ENCODE data around the gene GRP.
"Not testable (repeated sequence)": the region's sequence is repeated elsewhere in the genome, so short reads cannot be mapped to it uniquely, and the experiment has no call there.

GRP gene

DNA sequence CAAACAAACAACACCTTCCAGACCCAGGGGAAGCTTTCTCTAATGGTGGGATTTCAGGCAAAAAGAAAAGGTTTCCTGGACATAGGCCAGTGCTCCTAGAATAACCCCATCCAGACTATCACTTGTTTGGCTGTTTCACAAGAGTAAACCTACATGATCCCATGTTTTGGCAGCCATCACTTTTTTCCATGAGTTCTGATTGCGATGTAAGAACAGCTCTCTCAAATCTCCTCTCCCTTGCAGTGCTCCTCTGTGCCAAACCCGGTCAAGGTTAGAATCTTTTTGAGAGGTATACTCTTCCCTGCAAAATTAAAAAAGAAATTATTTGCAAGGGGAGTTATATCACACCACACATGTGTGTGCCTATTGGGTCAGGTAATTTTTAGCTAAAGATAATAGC is 11.9 kb downstream of the GRP start:
- H3K27ac ChIP-seq (ENCODE audit: low read depth, low read length), result no peak overlapping the region

DNA sequence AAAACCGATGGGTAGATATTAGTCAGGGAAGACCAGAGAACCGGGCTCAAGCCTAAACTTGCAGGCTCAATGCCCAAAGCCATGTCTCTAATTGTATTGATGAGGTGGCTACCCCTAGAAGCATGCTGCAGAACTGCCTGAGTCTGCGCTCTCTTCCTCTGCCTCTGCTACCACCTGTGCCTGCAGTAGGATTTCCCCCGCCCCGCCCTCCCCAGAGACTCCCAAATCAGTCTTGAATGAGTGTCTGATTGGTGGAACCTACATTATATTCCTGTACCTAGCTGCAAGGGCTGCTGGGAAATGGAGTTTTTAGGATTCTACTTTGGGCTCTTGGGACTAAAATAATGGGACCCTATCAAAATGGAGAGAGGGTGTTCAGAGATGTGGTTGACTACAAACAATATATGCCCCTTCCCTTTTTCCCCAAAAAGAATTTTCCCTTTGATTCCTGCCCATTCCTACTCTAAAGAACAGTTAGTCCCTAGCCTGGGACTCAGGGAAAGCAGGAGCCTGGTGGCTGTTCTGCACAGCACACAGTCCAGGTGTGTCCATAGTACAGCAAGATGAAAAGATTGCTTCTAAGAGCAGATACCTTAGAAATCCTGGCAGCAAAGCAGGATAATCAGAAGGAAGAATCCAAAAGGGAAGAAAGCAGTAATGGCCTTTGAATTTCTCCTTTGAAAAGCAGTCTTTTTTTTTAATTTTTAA is 12.5 kb downstream of the GRP start:
- H3K27me3 ChIP-seq (ENCODE audit: control insufficient read depth, insufficient read depth, low read length), result no peaks in the 10 kb centered on the region
- H3K36me3 ChIP-seq (ENCODE audit: control insufficient read depth, insufficient read depth, low read length), result no peaks in the 10 kb centered on the region
- H3K4me3 ChIP-seq (ENCODE audit: low read length), result no peak overlapping the region
- no peak overlapping the region for H3K27ac ChIP-seq (ENCODE audit: low read depth, low read length)
- H3K9ac ChIP-seq (ENCODE audit: low read length), result no peak overlapping the region
- H3K4me1 ChIP-seq (ENCODE audit: control insufficient read depth, insufficient read depth, low read length), result no peaks in the 10 kb centered on the region

More for the DNA sequence above, 11.9 kb downstream of the GRP start:
- Histone ChIP-seq H3K27me3 (ENCODE audit: control insufficient read depth, insufficient read depth, low read length) (no peaks in the 10 kb centered on the region), H3K4me3 (ENCODE audit: low read length) (no peak overlapping the region), H3K9ac (ENCODE audit: low read length) (no peak overlapping the region), H3K36me3 (ENCODE audit: control insufficient read depth, insufficient read depth, low read length) (no peaks in the 10 kb centered on the region), H3K4me1 (ENCODE audit: control insufficient read depth, insufficient read depth, low read length) (no peaks in the 10 kb centered on the region)

DNA sequence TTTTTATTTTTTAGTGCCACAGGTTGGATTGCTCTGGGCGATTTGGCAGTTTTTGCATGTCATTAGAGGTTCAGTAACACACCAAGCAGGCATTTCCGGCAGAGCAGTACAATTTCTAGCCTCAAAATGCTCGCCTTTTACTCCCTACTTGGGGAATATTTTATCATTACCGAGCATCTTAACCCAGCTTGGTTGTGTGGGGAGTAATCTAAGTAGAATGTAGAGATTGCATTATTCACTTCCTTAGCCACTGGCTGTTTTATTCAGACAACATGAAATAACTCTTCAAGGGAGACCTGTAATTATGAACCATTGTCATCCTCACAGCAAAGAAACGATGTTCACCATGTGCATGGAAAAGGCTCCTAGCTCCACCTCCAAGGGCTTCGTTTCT is 13.1 kb downstream of the GRP start:
- H3K27me3 ChIP-seq (ENCODE audit: control insufficient read depth, insufficient read depth, low read length), result no peaks in the 10 kb centered on the region
- no peak overlapping the region for H3K27ac ChIP-seq (ENCODE audit: low read depth, low read length)
- H3K4me1 ChIP-seq (ENCODE audit: control insufficient read depth, insufficient read depth, low read length), result no peaks in the 10 kb centered on the region
- H3K4me3 ChIP-seq (ENCODE audit: low read length), result no peak overlapping the region
- no peak overlapping the region for H3K9ac ChIP-seq (ENCODE audit: low read length)
- H3K36me3 ChIP-seq (ENCODE audit: control insufficient read depth, insufficient read depth, low read length), result no peaks in the 10 kb centered on the region

- Histone ChIP-seq H3K36me3 (ENCODE audit: control insufficient read depth, insufficient read depth, low read length) (no peaks in the 10 kb centered on the region), H3K9ac (ENCODE audit: low read length) (no peak overlapping the region), H3K4me1 (ENCODE audit: control insufficient read depth, insufficient read depth, low read length) (no peaks in the 10 kb centered on the region), H3K27ac (ENCODE audit: low read depth, low read length) (no peak overlapping the region), H3K27me3 (ENCODE audit: control insufficient read depth, insufficient read depth, low read length) (no peaks in the 10 kb centered on the region), H3K4me3 (ENCODE audit: low read length) (no peak overlapping the region)
Observed at GRCh38 chr18:59238385-59238784, 18.4 kb downstream of the GRP start.

DNA sequence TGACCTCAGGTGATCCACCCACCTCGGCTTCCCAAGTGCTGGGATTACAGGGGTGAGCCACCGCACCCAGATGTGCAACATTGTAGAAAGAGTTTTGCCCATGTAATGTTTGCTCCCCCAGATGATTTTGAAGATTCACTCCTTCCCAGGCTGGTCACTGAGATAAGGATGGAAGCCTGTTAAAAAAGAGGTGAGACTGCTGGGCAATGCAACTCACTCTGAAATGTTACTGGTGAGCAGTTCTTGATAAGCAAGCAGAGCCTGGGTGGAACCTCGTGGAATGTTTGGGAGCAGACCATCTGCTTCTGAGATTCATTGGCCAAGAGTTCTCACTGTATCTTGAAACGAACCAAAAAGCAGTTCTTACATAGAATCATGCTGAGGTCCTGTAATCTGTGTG is 19.7 kb downstream of the GRP start:
- H3K36me3 ChIP-seq (ENCODE audit: control insufficient read depth, insufficient read depth, low read length), result no peaks in the 10 kb centered on the region
- no peaks in the 10 kb centered on the region for H3K27me3 ChIP-seq (ENCODE audit: control insufficient read depth, insufficient read depth, low read length)
- no peak overlapping the region for H3K4me3 ChIP-seq (ENCODE audit: low read length)
- no peaks in the 10 kb centered on the region for H3K4me1 ChIP-seq (ENCODE audit: control insufficient read depth, insufficient read depth, low read length)
- H3K27ac ChIP-seq (ENCODE audit: low read depth, low read length), result no peak overlapping the region
- H3K9ac ChIP-seq (ENCODE audit: low read length), result no peak overlapping the region

DNA sequence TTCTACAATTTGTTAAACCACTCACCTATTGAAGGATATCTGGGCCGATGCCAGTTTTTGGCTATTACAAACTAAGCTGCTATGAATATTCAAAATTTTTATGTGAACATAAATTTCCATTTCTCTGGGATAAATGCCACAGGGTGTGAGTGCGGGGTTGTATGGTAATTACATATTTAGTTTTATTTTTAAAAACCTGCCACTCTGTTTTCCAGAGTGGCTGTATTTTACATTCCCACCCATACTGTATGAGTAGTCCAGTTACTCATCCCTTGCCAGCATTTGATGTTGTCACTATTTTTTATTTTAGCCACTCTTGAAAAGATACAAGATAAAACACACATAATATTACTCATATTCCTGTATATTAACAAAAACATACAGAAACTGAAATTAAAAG is 22.9 kb downstream of the GRP start:
- H3K4me1 ChIP-seq (ENCODE audit: control insufficient read depth, insufficient read depth, low read length), result no peaks in the 10 kb centered on the region
- no peaks in the 10 kb centered on the region for H3K36me3 ChIP-seq (ENCODE audit: control insufficient read depth, insufficient read depth, low read length)
- no peaks in the 10 kb centered on the region for H3K27me3 ChIP-seq (ENCODE audit: control insufficient read depth, insufficient read depth, low read length)

GRCh38 chr18:59246796-59247195 is 26.8 kb downstream of the GRP start:
- no peak overlapping the region for H3K9ac ChIP-seq (ENCODE audit: low read length)
- no peaks in the 10 kb centered on the region for H3K27me3 ChIP-seq (ENCODE audit: control insufficient read depth, insufficient read depth, low read length)
- H3K4me1 ChIP-seq (ENCODE audit: control insufficient read depth, insufficient read depth, low read length), result no peaks in the 10 kb centered on the region

More for the DNA sequence above, 22.9 kb downstream of the GRP start:
- Histone ChIP-seq H3K4me3 (ENCODE audit: low read length) (no peak overlapping the region), H3K27ac (ENCODE audit: low read depth, low read length) (no peak overlapping the region), H3K9ac (ENCODE audit: low read length) (no peak overlapping the region)

GRCh38 chr18:59249199-59249774 is 29.3 kb downstream of the GRP start:
- H3K4me1 ChIP-seq (ENCODE audit: control insufficient read depth, insufficient read depth, low read length), result no peaks in the 10 kb centered on the region
- H3K27ac ChIP-seq (ENCODE audit: low read depth, low read length), result no peak overlapping the region
- no peak overlapping the region for H3K4me3 ChIP-seq (ENCODE audit: low read length)
- H3K36me3 ChIP-seq (ENCODE audit: control insufficient read depth, insufficient read depth, low read length), result no peaks in the 10 kb centered on the region
- no peak overlapping the region for H3K9ac ChIP-seq (ENCODE audit: low read length)
- no peaks in the 10 kb centered on the region for H3K27me3 ChIP-seq (ENCODE audit: control insufficient read depth, insufficient read depth, low read length)

More at GRCh38 chr18:59246796-59247195, 26.8 kb downstream of the GRP start:
- Histone ChIP-seq H3K27ac (ENCODE audit: low read depth, low read length) (no peak overlapping the region), H3K36me3 (ENCODE audit: control insufficient read depth, insufficient read depth, low read length) (no peaks in the 10 kb centered on the region), H3K4me3 (ENCODE audit: low read length) (no peak overlapping the region)

GRCh38 chr18:59255491-59255890 is 35.5 kb downstream of the GRP start:
- not testable (repeated sequence) for H3K27ac ChIP-seq (ENCODE audit: low read depth, low read length); H3K36me3 ChIP-seq (ENCODE audit: control insufficient read depth, insufficient read depth, low read length); H3K4me3 ChIP-seq (ENCODE audit: low read length); H3K9ac ChIP-seq (ENCODE audit: low read length); H3K27me3 ChIP-seq (ENCODE audit: control insufficient read depth, insufficient read depth, low read length); H3K4me1 ChIP-seq (ENCODE audit: control insufficient read depth, insufficient read depth, low read length)

DNA sequence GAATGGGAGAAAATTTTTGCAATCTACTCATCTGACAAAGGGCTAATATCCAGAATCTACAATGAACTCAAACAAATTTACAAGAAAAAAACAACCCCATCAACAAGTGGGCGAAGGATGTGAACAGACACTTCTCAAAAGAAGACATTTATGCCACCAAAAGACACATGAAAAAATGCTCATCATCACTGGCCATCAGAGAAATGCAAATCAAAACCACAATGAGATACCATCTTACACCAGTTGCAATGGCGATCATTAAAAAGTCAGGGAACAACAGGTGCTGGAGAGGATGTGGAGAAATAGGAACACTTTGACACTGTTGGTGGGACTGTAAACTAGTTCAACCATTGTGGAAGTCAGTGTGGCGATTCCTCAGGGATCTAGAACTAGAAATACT is 41.9 kb downstream of the GRP start:
- not testable (repeated sequence) for H3K27ac ChIP-seq (ENCODE audit: low read depth, low read length); H3K9ac ChIP-seq (ENCODE audit: low read length); H3K4me3 ChIP-seq (ENCODE audit: low read length); H3K36me3 ChIP-seq (ENCODE audit: control insufficient read depth, insufficient read depth, low read length); H3K4me1 ChIP-seq (ENCODE audit: control insufficient read depth, insufficient read depth, low read length)
- H3K27me3 ChIP-seq (ENCODE audit: control insufficient read depth, insufficient read depth, low read length), result peaks cover 16% of the 10 kb centered on the region

- not testable (repeated sequence) for H3K9ac ChIP-seq (ENCODE audit: low read length); H3K4me3 ChIP-seq (ENCODE audit: low read length)
- peaks cover 20% of the 10 kb centered on the region for H3K27me3 ChIP-seq (ENCODE audit: control insufficient read depth, insufficient read depth, low read length)
Observed at GRCh38 chr18:59262243-59262642, 42.3 kb downstream of the GRP start.

GRCh38 chr18:59263661-59264060 is 43.7 kb downstream of the GRP start:
- H3K4me1 ChIP-seq (ENCODE audit: control insufficient read depth, insufficient read depth, low read length), result no peaks in the 10 kb centered on the region
- H3K27me3 ChIP-seq (ENCODE audit: control insufficient read depth, insufficient read depth, low read length), result peaks cover 28% of the 10 kb centered on the region
- H3K4me3 ChIP-seq (ENCODE audit: low read length), result no peak overlapping the region
- H3K36me3 ChIP-seq (ENCODE audit: control insufficient read depth, insufficient read depth, low read length), result no peaks in the 10 kb centered on the region
- no peak overlapping the region for H3K9ac ChIP-seq (ENCODE audit: low read length)
- H3K27ac ChIP-seq (ENCODE audit: low read depth, low read length), result no peak overlapping the region

More at GRCh38 chr18:59262243-59262642, 42.3 kb downstream of the GRP start:
- H3K27ac ChIP-seq (ENCODE audit: low read depth, low read length); H3K4me1 ChIP-seq (ENCODE audit: control insufficient read depth, insufficient read depth, low read length); H3K36me3 ChIP-seq (ENCODE audit: control insufficient read depth, insufficient read depth, low read length): not testable (repeated sequence)

GRCh38 chr18:59264121-59264571 is 44.2 kb downstream of the GRP start:
- H3K9ac ChIP-seq (ENCODE audit: low read length), result no peak overlapping the region
- H3K27ac ChIP-seq (ENCODE audit: low read depth, low read length), result no peak overlapping the region
- no peaks in the 10 kb centered on the region for H3K4me1 ChIP-seq (ENCODE audit: control insufficient read depth, insufficient read depth, low read length)
- H3K4me3 ChIP-seq (ENCODE audit: low read length), result no peak overlapping the region
- H3K27me3 ChIP-seq (ENCODE audit: control insufficient read depth, insufficient read depth, low read length), result peaks cover 30% of the 10 kb centered on the region
- no peaks in the 10 kb centered on the region for H3K36me3 ChIP-seq (ENCODE audit: control insufficient read depth, insufficient read depth, low read length)

Data from rectal smooth muscle tissue (tissue), 1 donor.